K562 (cell line): Measurements from ENCODE around the gene MEA1. TPM values are rescaled to one million over a fixed set of nuclear protein-coding genes. Genes with fewer than 3 reads are reported as not detected.
A peak's percentile ranks its signal among the peaks of the same experiment; 100 is the strongest.

Source experiments
- BRF1 ChIP-seq: IDR thresholded peaks from 3 replicates; pipeline ENCODE4 v1.6.1; 2011; ENCODE audit warnings: borderline replicate concordance, mild to moderate bottlenecking; ENCODE audit not compliant: insufficient read length; ENCODE audit errors: extremely low read depth
- HOMEZ ChIP-seq: fragments of 250-450 bp; sonication (Bioruptor Pico); IDR thresholded peaks from 2 replicates; pipeline ENCODE4 v1.4.0; 2020; ENCODE audit warnings: mild to moderate bottlenecking, moderate library complexity
- MAFK ChIP-seq: IDR thresholded peaks from 2 replicates; pipeline ENCODE4 v1.6.1; 2011; ENCODE audit warnings: low read length, improper control_type of control experiment
- RREB1 ChIP-seq: fragments of 250-450 bp; sonication (Bioruptor Pico); IDR thresholded peaks from 2 replicates; pipeline ENCODE4 v1.4.0; 2020
- ZBTB33 ChIP-seq: sonication (generic); formaldehyde crosslinking; IDR thresholded peaks from 2 replicates; pipeline ENCODE4 v1.8.1; 2023; ENCODE audit warnings: mild to moderate bottlenecking, missing genetic modification reagents
- ZBTB7A ChIP-seq: IDR thresholded peaks from 2 replicates; pipeline ENCODE4 v1.6.1; 2011; ENCODE audit warnings: low read depth, mild to moderate bottlenecking, low read length, moderate library complexity, borderline replicate concordance; ENCODE audit not compliant: control insufficient read depth
- ZNF277 ChIP-seq: fragments of 250-450 bp; sonication (Bioruptor Pico); IDR thresholded peaks from 2 replicates; pipeline ENCODE4 v1.8.0; 2022; ENCODE audit warnings: inconsistent platforms, mild to moderate bottlenecking, moderate library complexity, borderline replicate concordance
- polyA plus RNA-seq, 8 experiments: library from polyadenylated mRNA; depleted of rRNA in 4 of 8; stranded (reverse) in 5 of 8; unstranded in 3 of 8; fragments of >200 nt; fragmentation: Nextera tagmentation in 2 of 8; fragmentation: Illumina TruSeq in 1 of 8; extraction: Ambion mirVana in 2 of 8; extraction: Trizol in 1 of 8; gene quantifications; 2 replicates each; pipeline versions ENCODE4 v1.2.1 to v1.2.3, GENCODE V29; 2011 to 2014; ENCODE audit warnings: inconsistent platforms in 1 of 8, missing spikeins in 1 of 8
- total RNA-seq, 7 experiments: library from RNA; depleted of rRNA in 6 of 7; stranded (reverse); fragments of >200 nt in 6 of 7; fragmentation: Illumina TruSeq in 2 of 7; extraction: Trizol in 2 of 7; gene quantifications; 2 replicates each; pipeline versions ENCODE4 v1.2.1 to v1.2.3, GENCODE V29; 2011 to 2021; ENCODE audit warnings: low replicate concordance in 1 of 7

The MEA1 gene
- total and polyA plus RNA-seq, 9 of the 15 experiments (the other 6 are each of a cell fraction or from before 2014, with no cell fraction given): 86.8 to 210 (median 152) TPM

GRCh38 chr6:43040542-43041257 is 27.0 kb upstream of the MEA1 start (continued):
- TF ChIP-seq HOMEZ (CRISPR knock-in tag) (no peak), RREB1 (CRISPR knock-in tag) (no peak), ZNF277 (CRISPR knock-in tag) (no peak), ZBTB7A (no peak), BRF1 (no peak), ZBTB33 (CRISPR knock-in tag) (0 out of 2 replicates have a peak, but pooled peaks have one; percentile 11), MAFK (no peak)
